ENCODE measurements around the gene OSCP1.
A peak's percentile ranks its signal among the peaks of the same experiment; 100 is the strongest.

Gene OSCP1

DNA sequence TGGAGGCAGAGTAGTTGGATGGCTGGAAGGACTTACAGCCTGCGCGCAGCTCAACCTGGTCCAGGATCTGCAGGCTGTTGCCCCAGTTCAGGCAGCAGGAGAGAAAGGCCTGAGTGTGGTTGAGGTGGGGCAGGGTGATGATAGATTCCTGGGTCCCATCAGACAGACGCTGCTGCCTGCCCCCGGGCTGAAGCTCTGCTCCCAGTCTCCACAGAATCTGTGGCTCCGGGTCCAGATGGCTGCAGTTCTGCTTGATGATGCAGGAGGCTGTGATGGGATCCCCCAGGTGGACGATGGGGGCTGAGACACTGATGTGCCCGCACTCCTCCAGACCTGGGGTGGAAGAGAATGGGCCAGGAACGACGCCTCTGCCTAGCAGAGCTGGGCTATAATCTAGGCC lies 25.1 kb upstream of the OSCP1 start:
- no peak for DNase-seq (ENCODE audit: low spot score)

DNA sequence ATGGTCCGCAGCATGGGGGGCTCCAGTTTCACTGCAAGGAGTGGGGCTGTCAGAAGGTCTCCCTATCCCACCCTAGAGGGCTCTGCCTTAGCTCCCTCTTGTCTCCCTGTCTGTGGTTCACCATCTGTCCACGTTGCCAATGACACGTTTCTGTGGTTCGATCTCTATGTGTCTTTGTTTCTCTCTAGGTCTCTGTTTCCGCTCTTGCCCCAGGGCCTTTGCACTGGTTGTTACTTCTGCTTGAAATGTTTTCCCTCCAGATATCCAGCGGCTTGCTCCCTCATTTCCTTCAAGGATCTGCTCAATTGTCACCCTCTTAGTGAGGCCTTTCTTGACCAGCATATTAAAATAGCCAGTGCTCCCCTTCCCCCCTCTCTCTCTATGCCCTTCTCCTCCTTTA lies 22.4 kb upstream of the OSCP1 start:
- DNase-seq (ENCODE audit: low spot score) = no peak

GRCh38 chr1:36471830-36472641 lies 21.8 kb upstream of the OSCP1 start:
- DNase-seq (ENCODE audit: low spot score) = no peak

GRCh38 chr1:36469163-36469562 lies 18.9 kb upstream of the OSCP1 start:
- DNase-seq (ENCODE audit: low spot score) = no peak

DNA sequence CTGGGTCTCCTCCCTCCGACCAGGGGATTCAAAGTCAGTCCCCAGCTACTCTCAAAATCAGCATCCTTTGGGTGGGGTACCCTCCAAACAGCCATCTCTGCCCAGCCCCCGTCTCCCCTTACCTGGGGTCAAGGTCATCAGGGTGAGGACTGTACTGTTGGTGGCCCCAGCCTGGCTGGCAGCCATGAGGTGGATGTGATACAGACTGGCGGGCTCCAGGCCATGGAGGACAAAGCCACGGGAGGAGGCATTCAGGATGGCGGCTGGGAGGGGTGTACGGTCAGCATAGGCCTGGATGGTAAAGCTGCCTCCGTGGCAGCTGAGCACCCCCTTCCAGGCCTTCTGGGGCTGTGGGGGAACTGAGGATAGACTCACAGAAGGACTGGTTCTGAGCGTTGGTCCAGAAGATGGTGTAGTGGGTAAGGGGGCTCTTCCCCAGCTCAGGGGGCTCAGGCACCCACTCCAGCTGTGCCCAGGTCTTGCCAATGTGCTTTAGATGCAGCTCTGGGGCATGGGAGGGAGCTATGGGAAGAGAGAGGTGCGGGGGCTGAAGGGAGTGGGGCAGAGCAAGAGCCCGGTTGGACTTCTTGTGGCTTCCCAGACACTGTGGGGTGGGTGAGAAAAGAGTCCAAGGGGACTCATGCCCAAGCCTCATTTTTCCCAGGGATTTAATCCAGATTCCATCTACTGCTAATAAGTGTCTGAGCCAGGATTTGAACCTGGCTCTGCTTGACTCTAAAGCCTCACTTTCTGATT lies 17.6 kb upstream of the OSCP1 start:
- DNase-seq (ENCODE audit: low spot score) = no peak

DNA sequence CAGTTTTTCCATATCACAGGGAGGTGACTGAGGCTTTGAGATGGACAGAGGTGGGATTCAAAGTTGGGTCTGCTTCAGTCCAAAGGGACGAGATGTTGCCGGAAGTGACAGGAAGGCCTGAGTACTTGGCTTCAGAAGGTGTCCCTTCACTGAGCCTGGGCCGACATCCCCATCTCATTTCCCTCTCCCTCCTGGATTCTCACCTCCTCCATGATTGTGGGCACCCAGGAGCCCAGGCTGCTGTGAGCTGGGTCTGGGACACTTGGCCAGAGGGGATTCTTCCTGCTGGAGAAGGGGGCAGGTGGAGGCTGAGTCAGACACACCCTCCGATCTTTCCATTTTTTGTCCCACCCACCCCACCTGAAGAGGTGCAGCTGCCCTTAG lies 16.8 kb upstream of the OSCP1 start:
- DNase-seq (ENCODE audit: low spot score) = no peak

- no peak for DNase-seq (ENCODE audit: low spot score)
These were observed 16.2 kb upstream of the OSCP1 start for GRCh38 chr1:36466370-36467026.

DNA sequence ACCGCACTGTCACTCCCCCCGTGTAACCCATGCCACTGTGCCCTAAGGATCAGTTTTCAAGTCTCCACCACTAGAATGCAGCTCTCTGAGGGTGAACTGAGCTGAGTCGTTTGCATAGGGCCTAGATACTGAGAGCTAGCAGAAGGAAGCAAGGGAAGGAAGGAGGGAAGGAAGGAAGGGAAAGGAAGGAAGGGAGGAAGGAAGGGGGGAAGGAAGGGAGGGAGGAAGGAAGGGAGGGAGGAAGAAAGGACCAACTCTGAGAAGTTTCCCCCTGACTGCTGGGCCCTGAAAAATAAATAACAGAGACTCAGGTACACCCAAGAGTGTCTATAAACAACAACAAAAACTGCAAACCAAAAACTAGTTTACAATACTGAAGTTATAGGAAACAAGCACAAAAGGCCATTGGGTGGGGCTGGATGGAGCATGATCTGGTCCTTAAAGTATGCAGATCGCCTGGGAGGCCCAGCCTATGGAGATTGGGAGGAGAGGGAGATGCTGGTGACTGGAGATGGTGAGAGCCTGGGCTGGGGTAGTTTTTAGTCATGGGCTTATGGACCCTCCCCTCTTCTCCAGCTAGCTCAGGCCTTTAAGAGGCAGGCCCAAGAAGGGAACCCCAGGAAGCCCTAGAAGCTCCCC lies 15.6 kb upstream of the OSCP1 start:
- peak; percentile 51 for DNase-seq (ENCODE audit: low spot score)

- peak; percentile 31 for DNase-seq (ENCODE audit: low spot score)
These were observed 14.5 kb upstream of the OSCP1 start for GRCh38 chr1:36464605-36465393.

GRCh38 chr1:36463803-36464604 lies 13.8 kb upstream of the OSCP1 start, which contains the start of gene MRPS15:
Gene MRPS15, minus strand, starts transcription at chr1:36464384. Its CDS starts 109 bp downstream, at chr1:36464275.
- DNase-seq (ENCODE audit: low spot score) = peak; percentile 96

- no peak for DNase-seq (ENCODE audit: low spot score)
These were observed 13.2 kb upstream of the OSCP1 start for GRCh38 chr1:36463463-36463802.

DNA sequence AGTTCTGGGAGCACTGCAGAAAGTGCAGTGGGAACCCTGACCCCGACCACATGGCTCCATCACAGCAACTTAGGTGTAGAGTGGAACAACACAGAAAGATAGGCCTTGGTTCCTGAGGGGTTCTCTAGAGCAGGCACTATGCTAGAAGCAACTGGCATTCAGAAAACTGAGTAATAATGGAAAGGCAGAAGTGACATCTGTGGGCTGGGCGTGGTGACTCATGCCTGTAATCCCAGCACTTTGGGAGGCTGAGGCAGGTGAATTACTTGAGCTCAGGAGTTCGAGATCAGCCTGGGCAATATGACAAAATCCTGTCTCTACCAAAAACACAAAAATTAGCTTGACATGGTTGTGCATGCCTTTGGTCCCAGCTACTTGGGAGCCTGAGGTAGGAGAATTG lies 8.7 kb upstream of the OSCP1 start:
- no peak for DNase-seq (ENCODE audit: low spot score)

DNA sequence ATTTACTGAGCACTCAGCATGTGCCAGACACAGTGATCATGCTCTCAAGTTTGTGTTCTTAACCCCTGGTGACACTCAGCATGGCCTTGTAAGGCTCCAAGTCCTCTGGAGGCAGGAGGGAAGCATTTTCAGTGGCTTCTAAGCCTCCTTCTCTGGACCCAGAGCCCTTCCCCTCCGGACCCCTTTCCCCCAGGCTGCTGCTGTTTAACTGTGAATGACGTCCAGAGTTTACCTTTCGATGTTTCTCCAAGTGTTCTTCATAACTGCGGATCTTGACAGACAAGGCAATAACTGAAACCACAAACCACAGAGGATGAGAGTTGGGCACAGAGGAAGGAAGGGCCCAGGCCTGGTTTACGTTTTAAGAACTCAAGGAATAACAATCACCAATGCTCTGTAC lies 7.4 kb upstream of the OSCP1 start:
- DNase-seq (ENCODE audit: low spot score) = no peak

- no peak for DNase-seq (ENCODE audit: low spot score)
These were observed 6.2 kb upstream of the OSCP1 start for GRCh38 chr1:36456391-36456928.

GRCh38 chr1:36455386-36455785 lies 5.1 kb upstream of the OSCP1 start:
- no peak for DNase-seq (ENCODE audit: low spot score)

DNA sequence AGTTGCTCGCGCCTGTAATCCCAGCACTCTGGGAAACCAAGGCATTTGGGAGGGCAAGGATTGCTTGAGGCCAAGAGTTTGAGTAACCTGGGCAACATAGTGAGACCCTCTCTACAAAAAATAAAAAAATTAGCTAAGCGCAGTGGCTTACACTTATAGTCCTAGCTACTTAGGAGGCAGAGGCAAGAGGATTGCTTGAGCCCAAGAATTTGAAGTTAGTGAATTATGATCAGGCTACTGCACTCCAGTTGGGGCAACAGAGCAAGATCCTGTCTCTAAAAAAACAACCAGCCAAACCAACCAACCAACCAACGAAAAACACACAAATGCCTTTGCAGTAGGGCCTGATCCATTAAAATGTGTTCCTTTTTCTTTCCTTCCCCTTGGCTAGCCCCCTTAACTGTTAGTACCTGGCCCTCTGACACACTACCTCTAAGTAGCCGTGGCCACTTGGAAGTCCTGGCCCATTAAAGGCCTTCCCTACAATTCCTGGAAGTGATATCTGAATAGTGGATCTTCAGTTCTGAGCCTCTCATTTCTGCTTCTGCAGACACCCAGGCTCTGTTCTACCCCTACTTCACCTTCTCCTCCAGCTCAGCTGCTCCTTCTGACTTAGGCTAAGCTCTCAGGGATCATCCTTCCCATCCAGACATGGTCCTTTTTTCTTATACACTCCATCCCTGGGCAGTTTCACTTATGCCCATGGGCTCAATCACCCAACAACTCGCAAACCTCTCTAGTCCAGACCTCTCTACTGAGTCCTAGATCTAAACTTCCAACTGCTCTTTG lies 3.5 kb upstream of the OSCP1 start:
- no peak for DNase-seq (ENCODE audit: low spot score)

GRCh38 chr1:36453051-36453450 lies 2.8 kb upstream of the OSCP1 start:
- DNase-seq (ENCODE audit: low spot score) = no peak

DNA sequence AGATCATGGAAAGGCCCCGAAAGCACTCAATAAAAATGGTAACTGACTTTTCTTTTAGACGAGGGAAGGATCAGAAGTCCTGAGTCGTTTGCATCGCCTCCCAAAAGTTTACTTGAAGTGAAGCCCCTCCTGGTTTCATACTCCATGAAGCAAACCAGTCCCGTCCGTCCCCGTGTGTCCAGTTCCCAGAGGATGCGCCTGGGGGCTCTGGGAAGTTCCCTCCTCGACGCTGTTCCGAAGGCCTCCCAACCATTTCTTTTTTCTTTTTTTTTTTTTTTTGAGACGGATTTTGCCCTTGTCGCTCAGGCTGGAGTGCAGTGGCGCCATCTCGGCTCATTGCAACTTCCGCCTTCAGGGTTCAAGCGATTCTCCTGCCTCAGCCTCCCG lies 661 bp upstream of the OSCP1 start:
- DNase-seq (ENCODE audit: low spot score) = no peak

GRCh38 chr1:36448530-36449056 lies 1.7 kb downstream of the OSCP1 start:
- DNase-seq (ENCODE audit: low spot score) = no peak

- no peak for DNase-seq (ENCODE audit: low spot score)
These were observed 2.8 kb downstream of the OSCP1 start for GRCh38 chr1:36447450-36447849.
